Cerebellar cortex (tissue), 1 donor: Measurements from ENCODE around the gene CFAP100.
A peak's percentile ranks its signal among the peaks of the same experiment; 100 is the strongest.

Experiments
- DNase-seq: peaks from one replicate; pipeline ENCODE4 v3.0.0-alpha.2; 2015; ENCODE audit warnings: low spot score

CFAP100 gene

GRCh38 chr3:126375835-126376331 lies 18.8 kb upstream of the CFAP100 start:
- no peak for DNase-seq

- DNase-seq: no peak
Observed at GRCh38 chr3:126376444-126376843, 18.3 kb upstream of the CFAP100 start.

DNA sequence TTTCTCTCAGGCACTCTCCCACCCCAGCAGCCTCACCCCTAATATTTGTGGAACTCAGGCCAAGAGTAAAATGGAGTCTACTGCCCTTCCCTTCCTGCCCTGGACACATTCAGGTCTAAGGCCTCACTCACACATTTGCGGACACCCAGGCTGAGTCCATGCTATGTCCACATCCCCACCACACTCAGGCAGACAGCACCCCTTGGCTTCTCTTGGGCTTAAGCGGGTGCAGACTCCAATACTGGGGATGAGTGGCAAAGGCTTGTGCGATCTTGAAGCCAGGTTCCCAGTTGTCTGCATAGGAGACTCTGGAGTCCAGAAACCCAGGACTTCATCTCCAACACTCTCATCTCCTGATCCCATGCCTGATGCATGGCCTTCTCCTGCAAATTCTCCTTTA lies 17.5 kb upstream of the CFAP100 start:
- no peak for DNase-seq

DNA sequence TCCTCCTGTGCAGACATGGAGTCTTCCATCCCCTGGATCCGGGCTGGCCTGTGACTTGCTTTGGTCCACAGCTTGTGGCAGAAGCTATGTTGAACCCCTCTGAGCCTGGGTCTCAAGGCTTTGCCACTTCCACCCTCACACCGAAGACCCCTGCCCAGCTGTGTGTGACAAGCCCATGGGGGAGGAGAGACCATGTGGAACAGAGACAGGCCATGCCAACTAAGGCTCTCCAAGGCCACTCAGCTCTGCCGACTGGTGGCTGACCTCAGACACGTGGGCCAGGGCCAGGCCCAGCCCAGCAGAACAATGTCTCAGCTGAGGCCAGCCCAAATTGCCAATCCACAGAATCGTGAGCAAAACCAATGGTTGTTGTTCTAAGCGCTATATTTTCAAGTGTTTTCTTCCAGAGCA lies 16.4 kb upstream of the CFAP100 start:
- DNase-seq: no peak

GRCh38 chr3:126380011-126380768 lies 14.5 kb upstream of the CFAP100 start:
- no peak for DNase-seq

DNA sequence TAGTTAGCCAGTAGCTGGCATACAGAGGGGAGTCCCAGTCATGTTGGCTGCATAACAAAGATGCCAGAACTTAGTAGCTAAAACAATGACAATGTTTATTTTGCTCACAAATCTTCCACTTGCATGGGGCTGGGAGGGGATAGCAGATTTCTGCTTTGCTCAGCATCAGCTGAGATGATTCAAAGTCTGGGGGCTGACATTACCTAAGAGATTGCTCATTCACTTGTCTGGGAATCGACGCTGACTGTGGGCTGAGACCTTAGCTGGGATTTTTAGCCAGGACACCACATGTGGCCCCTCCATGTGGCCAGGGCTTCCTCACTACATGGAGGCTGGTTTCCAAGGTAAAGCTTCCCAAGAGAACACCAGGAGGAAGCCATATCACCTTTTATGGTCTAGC lies 12.7 kb upstream of the CFAP100 start:
- no peak for DNase-seq

GRCh38 chr3:126389112-126389793 lies 5.5 kb upstream of the CFAP100 start:
- peak; percentile 82 for DNase-seq

GRCh38 chr3:126389794-126390146 lies 4.9 kb upstream of the CFAP100 start:
- no peak for DNase-seq

GRCh38 chr3:126390201-126390600 lies 4.5 kb upstream of the CFAP100 start:
- DNase-seq: no peak

- DNase-seq: no peak
Observed at GRCh38 chr3:126390751-126391150, 4.0 kb upstream of the CFAP100 start.

GRCh38 chr3:126391631-126392030 lies 3.1 kb upstream of the CFAP100 start:
- no peak for DNase-seq

DNA sequence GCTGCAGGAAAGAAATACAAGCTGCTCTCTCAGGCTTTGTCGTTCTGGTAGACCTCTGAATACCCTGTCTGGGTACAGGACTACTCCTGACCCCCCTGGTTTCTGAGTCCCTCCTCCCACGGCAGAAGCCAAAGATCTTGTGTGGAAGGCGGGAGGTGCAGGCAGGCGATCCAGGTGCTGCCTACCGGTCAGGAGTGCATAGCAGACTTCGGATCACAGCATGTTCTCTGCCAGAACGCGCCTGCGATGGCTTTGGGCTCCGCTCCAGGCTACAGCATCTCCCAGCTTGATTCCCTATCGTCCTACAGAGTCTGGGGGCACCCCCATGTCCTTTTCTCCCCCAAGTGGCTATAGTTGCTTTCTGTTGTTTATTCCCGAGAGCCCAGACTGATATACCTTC lies 2.5 kb upstream of the CFAP100 start:
- DNase-seq: no peak

GRCh38 chr3:126393563-126393962 lies 1.1 kb upstream of the CFAP100 start:
- no peak for DNase-seq

DNA sequence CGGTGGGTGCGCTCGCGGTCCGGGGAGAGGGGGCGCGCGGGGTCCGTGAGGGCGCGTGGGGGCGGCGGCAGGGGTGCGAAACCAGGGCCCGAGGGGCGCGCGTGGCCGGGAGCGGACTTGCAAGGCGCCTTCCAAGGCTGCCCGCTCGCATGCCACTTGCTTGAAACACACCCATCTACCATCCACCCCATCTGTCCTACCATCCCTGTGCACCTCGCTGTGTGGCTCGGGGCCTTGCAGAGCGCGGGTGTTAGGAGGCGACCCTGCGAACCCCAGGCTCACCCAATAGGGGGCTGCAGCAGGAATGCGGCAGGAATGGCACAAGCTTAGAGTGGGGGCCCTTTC lies 240 bp downstream of the CFAP100 start:
- DNase-seq: no peak

DNA sequence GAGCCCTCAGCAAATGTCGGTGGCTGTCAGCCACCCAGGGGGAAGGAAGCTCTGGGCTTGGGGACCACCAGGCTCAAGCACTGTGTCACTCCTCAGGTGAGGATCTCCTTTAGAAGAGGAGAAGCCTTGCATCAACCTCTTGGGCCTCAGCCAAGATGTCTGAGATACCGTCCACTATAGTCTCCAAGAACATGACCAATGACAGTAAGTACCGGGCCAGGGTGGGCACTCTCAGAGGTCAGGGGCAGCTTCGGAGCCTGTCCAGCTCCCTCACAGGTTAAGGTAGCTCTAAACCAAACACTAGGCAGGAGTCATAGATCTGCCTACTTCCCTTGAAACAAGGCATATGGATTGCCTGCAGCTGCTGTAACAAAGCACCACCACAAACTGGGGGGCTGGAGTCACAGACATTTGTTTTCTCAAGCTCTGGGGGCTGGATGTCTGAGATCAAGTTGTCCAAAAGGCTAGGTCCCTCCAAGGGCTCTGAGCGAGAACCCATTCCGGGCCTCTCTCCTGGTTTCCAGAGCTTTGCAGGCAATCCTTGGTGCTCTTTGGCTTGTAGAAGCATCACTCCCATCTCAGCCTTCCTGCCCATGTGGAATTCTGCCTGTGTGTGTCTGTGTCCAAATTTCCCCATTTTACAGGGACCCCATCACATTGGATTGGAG lies 1.3 kb downstream of the CFAP100 start:
- DNase-seq: no peak

GRCh38 chr3:126396536-126396935 lies 1.8 kb downstream of the CFAP100 start:
- no peak for DNase-seq

DNA sequence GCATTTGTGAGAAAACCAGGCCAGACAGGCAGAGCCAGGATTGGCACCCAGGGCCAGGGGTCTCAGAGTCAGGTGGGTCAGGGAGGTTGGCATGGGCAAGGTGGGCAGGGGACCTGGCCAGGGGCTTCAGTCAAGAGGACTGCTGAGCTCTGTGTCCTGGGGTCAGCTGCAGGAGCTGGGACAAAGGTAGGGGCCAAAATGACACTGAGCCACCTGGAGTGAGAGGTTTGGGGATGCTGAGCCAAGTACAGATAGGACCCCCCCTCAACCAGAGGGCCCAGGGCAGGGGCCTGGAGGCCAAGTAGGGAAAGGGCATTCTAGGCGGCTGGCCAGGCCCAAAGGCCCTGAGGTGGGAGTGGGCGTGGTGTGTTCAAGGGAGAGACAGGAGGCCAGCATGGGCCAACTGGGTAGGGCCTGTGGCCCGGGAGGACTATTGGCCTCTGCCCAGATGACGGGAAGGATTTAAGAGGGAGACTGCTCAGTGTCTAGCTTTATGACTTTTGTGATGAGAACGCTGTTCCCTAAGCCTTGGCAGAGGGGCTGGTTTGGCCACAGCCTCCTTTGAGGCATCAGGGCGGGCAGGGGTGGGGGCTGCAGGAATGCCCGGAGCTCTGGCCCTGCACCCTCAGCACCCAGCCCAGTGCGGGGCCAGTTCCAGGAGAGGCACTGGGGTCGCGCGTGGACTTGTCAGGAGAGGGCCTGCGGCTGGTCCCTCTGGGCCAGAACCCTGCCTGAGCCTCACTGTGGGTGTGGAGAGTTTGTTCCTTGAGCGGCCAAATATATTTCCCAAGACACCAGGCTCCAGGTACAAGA lies 3.1 kb downstream of the CFAP100 start:
- no peak for DNase-seq

GRCh38 chr3:126398423-126399350 lies 4.0 kb downstream of the CFAP100 start:
- DNase-seq: no peak

- DNase-seq: no peak
Observed at GRCh38 chr3:126399351-126399735, 4.6 kb downstream of the CFAP100 start.

GRCh38 chr3:126399756-126400155 lies 5.0 kb downstream of the CFAP100 start:
- no peak for DNase-seq

DNA sequence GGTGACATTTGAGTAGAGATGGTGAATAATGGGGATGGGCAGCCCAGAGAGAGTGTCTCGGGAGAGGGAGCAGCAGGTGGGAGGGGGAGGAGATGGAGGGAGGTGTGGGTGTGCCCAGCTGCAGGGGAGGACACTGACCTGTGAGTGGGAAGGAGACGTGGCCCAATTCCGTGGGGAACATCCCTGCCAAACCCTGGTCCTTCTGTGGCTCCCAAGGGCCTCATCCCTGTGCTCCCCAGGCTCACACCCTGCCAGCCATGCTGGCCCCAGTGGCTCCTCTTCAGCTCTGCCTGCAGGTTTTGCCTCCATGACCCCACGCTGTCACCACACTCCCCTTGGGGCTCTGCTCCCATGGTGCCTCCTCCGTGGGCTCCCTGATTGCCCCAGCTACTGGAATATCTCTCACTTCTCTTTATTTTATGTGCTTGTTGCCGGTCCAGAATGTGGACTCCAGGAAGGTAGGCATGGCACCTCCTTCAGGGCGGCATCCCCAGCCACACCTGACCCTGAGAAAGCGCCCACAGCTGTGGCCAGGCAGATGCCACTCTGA lies 7.0 kb downstream of the CFAP100 start:
- no peak for DNase-seq
